Measurements from ENCODE around the gene COL6A1.

Gene COL6A1

GRCh38 chr21:45994759-45995685 is 13.5 kb downstream of the COL6A1 start:
- H2AFZ ChIP-seq (ENCODE audit: low read depth): no peak overlapping the region
- no peaks in the 10 kb centered on the region for H3K4me1 ChIP-seq (ENCODE audit: low read depth, poor library complexity, severe bottlenecking)
- no peak for TF ChIP-seq CTCF (conservative IDR thresholded peaks at IDR 0.05; ENCODE audit: low read depth, low read length)
- no peak overlapping the region for H3K9ac ChIP-seq
- no peak overlapping the region for H3K4me2 ChIP-seq
- no peak overlapping the region for H3K4me3 ChIP-seq (IDR thresholded peaks at IDR 0.05; ENCODE audit: insufficient read depth, low read depth, low read length)
- H3K36me3 ChIP-seq (ENCODE audit: insufficient read depth): no peaks in the 10 kb centered on the region
- H3K27me3 ChIP-seq (ENCODE audit: insufficient read depth, low read depth): peaks cover 72% of the 10 kb centered on the region
- H3K79me2 ChIP-seq (ENCODE audit: insufficient read depth, low read depth): no peaks in the 10 kb centered on the region
- H4K20me1 ChIP-seq (ENCODE audit: insufficient read depth): no peaks in the 10 kb centered on the region
- no peak overlapping the region for H3K27ac ChIP-seq

- peaks cover 72% of the 10 kb centered on the region for H3K27me3 ChIP-seq (ENCODE audit: insufficient read depth, low read depth)
- TF ChIP-seq CTCF (conservative IDR thresholded peaks at IDR 0.05; ENCODE audit: low read depth, low read length): no peak
- H2AFZ ChIP-seq (ENCODE audit: low read depth): no peak overlapping the region
- no peak overlapping the region for H3K27ac ChIP-seq
- no peaks in the 10 kb centered on the region for H3K79me2 ChIP-seq (ENCODE audit: insufficient read depth, low read depth)
- no peak overlapping the region for H3K4me3 ChIP-seq (IDR thresholded peaks at IDR 0.05; ENCODE audit: insufficient read depth, low read depth, low read length)
- H3K9ac ChIP-seq: no peak overlapping the region
- H3K4me1 ChIP-seq (ENCODE audit: low read depth, poor library complexity, severe bottlenecking): no peaks in the 10 kb centered on the region
- no peak overlapping the region for H3K4me2 ChIP-seq
- no peaks in the 10 kb centered on the region for H4K20me1 ChIP-seq (ENCODE audit: insufficient read depth)
- no peaks in the 10 kb centered on the region for H3K36me3 ChIP-seq (ENCODE audit: insufficient read depth)
Measured at GRCh38 chr21:45995686-45996179, 14.2 kb downstream of the COL6A1 start.

GRCh38 chr21:45996311-45997204 is 15.0 kb downstream of the COL6A1 start:
- H3K27ac ChIP-seq: no peak overlapping the region
- H3K36me3 ChIP-seq (ENCODE audit: insufficient read depth): no peaks in the 10 kb centered on the region
- no peaks in the 10 kb centered on the region for H3K79me2 ChIP-seq (ENCODE audit: insufficient read depth, low read depth)
- no peak for TF ChIP-seq CTCF (conservative IDR thresholded peaks at IDR 0.05; ENCODE audit: low read depth, low read length)
- H3K9ac ChIP-seq: no peak overlapping the region
- H3K4me3 ChIP-seq (IDR thresholded peaks at IDR 0.05; ENCODE audit: insufficient read depth, low read depth, low read length): no peak overlapping the region
- no peak overlapping the region for H3K4me2 ChIP-seq
- peaks cover 71% of the 10 kb centered on the region for H3K27me3 ChIP-seq (ENCODE audit: insufficient read depth, low read depth)
- no peaks in the 10 kb centered on the region for H3K4me1 ChIP-seq (ENCODE audit: low read depth, poor library complexity, severe bottlenecking)
- no peak overlapping the region for H2AFZ ChIP-seq (ENCODE audit: low read depth)
- no peaks in the 10 kb centered on the region for H4K20me1 ChIP-seq (ENCODE audit: insufficient read depth)

- no peak overlapping the region for H3K4me2 ChIP-seq
- no peak overlapping the region for H3K9ac ChIP-seq
- peaks cover 66% of the 10 kb centered on the region for H3K27me3 ChIP-seq (ENCODE audit: insufficient read depth, low read depth)
- H3K27ac ChIP-seq: no peak overlapping the region
- no peak for TF ChIP-seq CTCF (conservative IDR thresholded peaks at IDR 0.05; ENCODE audit: low read depth, low read length)
- no peak overlapping the region for H3K4me3 ChIP-seq (IDR thresholded peaks at IDR 0.05; ENCODE audit: insufficient read depth, low read depth, low read length)
- H3K79me2 ChIP-seq (ENCODE audit: insufficient read depth, low read depth): no peaks in the 10 kb centered on the region
- H2AFZ ChIP-seq (ENCODE audit: low read depth): no peak overlapping the region
- no peaks in the 10 kb centered on the region for H4K20me1 ChIP-seq (ENCODE audit: insufficient read depth)
- no peaks in the 10 kb centered on the region for H3K36me3 ChIP-seq (ENCODE audit: insufficient read depth)
- H3K4me1 ChIP-seq (ENCODE audit: low read depth, poor library complexity, severe bottlenecking): no peaks in the 10 kb centered on the region
Measured at GRCh38 chr21:45997205-45997494, 15.6 kb downstream of the COL6A1 start.

Measured in KMS-11 (cell line).